HepG2 (cell line): ENCODE data around the gene HTR4. TPM values are rescaled to one million over a fixed set of nuclear protein-coding genes. Genes with fewer than 3 reads are reported as not detected.
A peak's percentile ranks its signal among the peaks of the same experiment; 100 is the strongest.

ENCODE experiments used
- ASH2L ChIP-seq: fragments of 300-600, 200-600 bp; sonication (generic); IDR thresholded peaks from 2 replicates; pipeline ENCODE4 v1.7.0; 2017; ENCODE audit warnings: low read depth, mild to moderate bottlenecking, moderate library complexity, mixed read lengths, low read length; ENCODE audit not compliant: insufficient read length
- CHCHD3 ChIP-seq: sonication (generic); formaldehyde crosslinking; IDR thresholded peaks from 2 replicates; pipeline ENCODE4 v1.8.0; 2022; ENCODE audit warnings: mild to moderate bottlenecking, missing genetic modification reagents, moderate library complexity
- CSRNP2 ChIP-seq: sonication (generic); formaldehyde crosslinking; conservative IDR thresholded peaks from 2 replicates; pipeline ENCODE4 v1.8.0; 2022; ENCODE audit warnings: low read depth, missing genetic modification reagents
- DRAP1 ChIP-seq: IDR thresholded peaks from 2 replicates; pipeline ENCODE4 v1.6.1; 2016; ENCODE audit warnings: missing genetic modification reagents, missing compliant biosample characterization
- HCFC1 ChIP-seq: fragments of 150-350 bp; IDR thresholded peaks from 2 replicates; pipeline ENCODE4 v1.6.1; 2014; ENCODE audit warnings: low read depth, low read length
- HMG20A ChIP-seq: IDR thresholded peaks from 2 replicates; pipeline ENCODE4 v1.6.1; 2016; ENCODE audit warnings: borderline replicate concordance
- KAT2B ChIP-seq: fragments of 150-350 bp; IDR thresholded peaks from 2 replicates; pipeline ENCODE4 v1.6.1; 2014; ENCODE audit warnings: low read depth, low read length, borderline replicate concordance
- KDM3A ChIP-seq: IDR thresholded peaks from 2 replicates; pipeline ENCODE4 v1.6.1; 2018; ENCODE audit warnings: low read depth, missing compliant biosample characterization
- PHB2 ChIP-seq: fragments of 450-650 bp; IDR thresholded peaks from 2 replicates; pipeline ENCODE4 v1.6.1; 2018; ENCODE audit not compliant: partially characterized antibody
- STAT6 ChIP-seq: sonication (generic); formaldehyde crosslinking; IDR thresholded peaks from 2 replicates; pipeline ENCODE4 v1.4.0; 2020; ENCODE audit warnings: missing genetic modification reagents, mild to moderate bottlenecking, borderline replicate concordance
- TARDBP ChIP-seq: sonication (generic); formaldehyde crosslinking; IDR thresholded peaks from 2 replicates; pipeline ENCODE4 v1.8.0; 2022; ENCODE audit warnings: mild to moderate bottlenecking, missing genetic modification reagents
- TBX3 ChIP-seq: fragments of 450-650 bp; IDR thresholded peaks from 2 replicates; pipeline ENCODE4 v1.6.1; 2017; ENCODE audit warnings: antibody characterized with exemption, mild to moderate bottlenecking, inconsistent platforms, borderline replicate concordance
- ZNF407 ChIP-seq: sonication (generic); formaldehyde crosslinking; IDR thresholded peaks from one replicate; pipeline ENCODE4 v1.5.1; 2020; ENCODE audit warnings: mild to moderate bottlenecking, missing genetic modification reagents; ENCODE audit errors: not compliant biosample characterization
- ZNF451 ChIP-seq: sonication (generic); formaldehyde crosslinking; IDR thresholded peaks from 2 replicates; pipeline ENCODE4 v1.5.0; 2020; ENCODE audit warnings: mild to moderate bottlenecking, missing genetic modification reagents
- ZNF543 ChIP-seq: sonication (generic); formaldehyde crosslinking; IDR thresholded peaks from 2 replicates; pipeline ENCODE4 v1.4.0; 2020; ENCODE audit warnings: mild to moderate bottlenecking, missing genetic modification reagents
- ZNF564 ChIP-seq: sonication (generic); formaldehyde crosslinking; IDR thresholded peaks from 2 replicates; pipeline ENCODE4 v1.8.1; 2023; ENCODE audit warnings: mild to moderate bottlenecking, missing genetic modification reagents
- ZNF816 ChIP-seq: sonication (generic); formaldehyde crosslinking; IDR thresholded peaks from 2 replicates; pipeline ENCODE4 v1.8.0; 2022; ENCODE audit warnings: missing genetic modification reagents, mild to moderate bottlenecking, borderline replicate concordance
- polyA plus RNA-seq, 8 experiments: library from polyadenylated mRNA; depleted of rRNA in 3 of 8; stranded (reverse) in 7 of 8; unstranded in 1 of 8; fragments of >200 nt; fragmentation: Illumina TruSeq in 4 of 8; extraction: Trizol in 4 of 8; gene quantifications; 2 replicates each; pipeline versions ENCODE4 v1.2.1 to v1.2.3, GENCODE V29; 2011 to 2016; ENCODE audit warnings: low read depth in 4 of 8, missing spikeins in 1 of 8, mixed read lengths in 1 of 8; ENCODE audit not compliant: insufficient read depth in 1 of 8
- total RNA-seq, 5 experiments: library from RNA; depleted of rRNA; stranded (reverse); fragments of >200 nt; fragmentation: Illumina TruSeq; extraction: Trizol; gene quantifications; 2 replicates each; pipeline ENCODE4 v1.2.3, GENCODE V29; 2016; ENCODE audit warnings: low read depth in 1 of 5

HTR4 gene
- total and polyA plus RNA-seq, 2 of the 13 experiments (the other 11 are each of a cell fraction or from before 2014, with no cell fraction given), result not detected

GRCh38 chr5:148488757-148489156 is 165.6 kb downstream of the HTR4 start (continued):
- TF ChIP-seq CSRNP2 (CRISPR knock-in tag) (no peak), KDM3A (CRISPR knock-in tag) (no peak), DRAP1 (CRISPR knock-in tag) (no peak), CHCHD3 (CRISPR knock-in tag) (no peak), PHB2 (no peak), ZNF407 (CRISPR knock-in tag) (no peak), KAT2B (0 out of 2 replicates have a peak, but pooled peaks have one; percentile 10), STAT6 (CRISPR knock-in tag) (no peak), HMG20A (0 out of 2 replicates have a peak, but pooled peaks have one; percentile 32), ZNF816 (CRISPR knock-in tag) (no peak), ASH2L (no peak), ZNF543 (CRISPR knock-in tag) (no peak), TBX3 (peak; percentile 72; the same call in 1 of the 2 replicates), HCFC1 (no peak), ZNF564 (no peak), ZNF451 (CRISPR knock-in tag) (no peak), TARDBP (no peak)
